MM.1S (cell line): ENCODE data around the gene TCAIM.

Source experiments
- EZH2 ChIP-seq: fragments of 300-600 bp; sonication (generic); optimal IDR thresholded peaks from 2 replicates; pipeline ENCODE3; 2017; ENCODE audit warnings: low read depth, mild to moderate bottlenecking, antibody characterized with exemption, low read length, mixed read lengths
- EZH2phosphoT487 ChIP-seq: fragments of 300-600 bp; sonication (generic); IDR thresholded peaks from 2 replicates; pipeline ENCODE4 v1.6.1; 2018; ENCODE audit warnings: antibody characterized with exemption, low read length
- TF ChIP-seq, protein P1 (sequence below): fragments of 300-600 bp; sonication (generic); IDR thresholded peaks from 2 replicates; pipeline ENCODE4 v1.5.1; 2016; ENCODE audit warnings: antibody characterized with exemption, low read length, mixed read lengths

DNA sequence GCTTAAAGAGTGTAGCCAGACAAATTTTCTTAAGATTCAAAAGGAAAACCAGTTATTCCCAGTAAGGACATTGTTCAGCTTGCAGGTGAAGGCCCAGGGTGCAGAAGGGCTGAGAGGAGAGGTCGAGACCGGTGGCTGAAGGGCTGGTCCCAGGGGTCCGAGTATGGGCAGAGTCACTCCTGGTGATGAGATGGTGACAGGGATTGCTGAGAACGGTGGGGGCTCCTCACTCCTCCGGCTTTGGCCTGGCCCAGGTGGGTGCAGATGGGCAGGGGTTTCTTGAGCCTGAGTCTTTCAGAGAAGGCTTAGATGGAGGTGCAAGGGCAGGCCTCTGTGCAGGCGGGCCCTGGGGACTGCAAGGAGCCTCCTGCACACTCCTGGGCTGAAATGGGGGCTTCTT, 82.7 kb downstream of the TCAIM start:
- TF ChIP-seq, protein P1, sequence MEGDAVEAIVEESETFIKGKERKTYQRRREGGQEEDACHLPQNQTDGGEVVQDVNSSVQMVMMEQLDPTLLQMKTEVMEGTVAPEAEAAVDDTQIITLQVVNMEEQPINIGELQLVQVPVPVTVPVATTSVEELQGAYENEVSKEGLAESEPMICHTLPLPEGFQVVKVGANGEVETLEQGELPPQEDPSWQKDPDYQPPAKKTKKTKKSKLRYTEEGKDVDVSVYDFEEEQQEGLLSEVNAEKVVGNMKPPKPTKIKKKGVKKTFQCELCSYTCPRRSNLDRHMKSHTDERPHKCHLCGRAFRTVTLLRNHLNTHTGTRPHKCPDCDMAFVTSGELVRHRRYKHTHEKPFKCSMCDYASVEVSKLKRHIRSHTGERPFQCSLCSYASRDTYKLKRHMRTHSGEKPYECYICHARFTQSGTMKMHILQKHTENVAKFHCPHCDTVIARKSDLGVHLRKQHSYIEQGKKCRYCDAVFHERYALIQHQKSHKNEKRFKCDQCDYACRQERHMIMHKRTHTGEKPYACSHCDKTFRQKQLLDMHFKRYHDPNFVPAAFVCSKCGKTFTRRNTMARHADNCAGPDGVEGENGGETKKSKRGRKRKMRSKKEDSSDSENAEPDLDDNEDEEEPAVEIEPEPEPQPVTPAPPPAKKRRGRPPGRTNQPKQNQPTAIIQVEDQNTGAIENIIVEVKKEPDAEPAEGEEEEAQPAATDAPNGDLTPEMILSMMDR, result no peak
- no peak for TF ChIP-seq EZH2
- no peak for TF ChIP-seq EZH2phosphoT487
